Smooth muscle cell (in vitro differentiated cells): ENCODE measurements around the gene IMMP1L. TPM values are rescaled to one million over a fixed set of nuclear protein-coding genes. Genes with fewer than 3 reads are reported as not detected.

Experiments
- DNase-seq: peaks from one replicate; lab custom pipeline; 2025; ENCODE audit not compliant: unreplicated experiment; lab: John Stamatoyannopoulos, UW
- H2AFZ ChIP-seq: fragments of 200-600 bp; sonication (generic); 2 replicates; pipeline ENCODE4 v1.6.0; 2016; ENCODE audit warnings: antibody characterized with exemption, low read depth, mild to moderate bottlenecking
- H3F3A ChIP-seq: fragments of 200-600 bp; sonication (generic); 2 replicates; pipeline ENCODE4 v1.6.0; 2017; ENCODE audit warnings: antibody characterized with exemption, low read depth
- H3K27ac ChIP-seq: fragments of 200-600 bp; sonication (generic); 2 replicates; pipeline ENCODE4 v1.5.1; 2016; ENCODE audit warnings: low read depth, mild to moderate bottlenecking
- H3K27me3 ChIP-seq: fragments of 200-600 bp; sonication (generic); 2 replicates; pipeline ENCODE4 v1.6.1; 2016; ENCODE audit warnings: low read depth, mild to moderate bottlenecking
- H3K36me3 ChIP-seq: fragments of 200-600 bp; sonication (generic); 2 replicates; pipeline ENCODE4 v1.5.1; 2016; ENCODE audit warnings: low read depth
- H3K4me1 ChIP-seq: fragments of 200-600 bp; sonication (generic); 2 replicates; pipeline ENCODE4 v1.5.1; 2016; ENCODE audit warnings: low read depth
- H3K4me2 ChIP-seq: fragments of 200-600 bp; sonication (generic); 2 replicates; pipeline ENCODE4 v1.6.0; 2016; ENCODE audit warnings: mild to moderate bottlenecking
- H3K4me3 ChIP-seq: fragments of 200-600 bp; sonication (generic); 2 replicates; pipeline ENCODE4 v1.5.1; 2016; ENCODE audit warnings: mild to moderate bottlenecking
- H3K79me2 ChIP-seq: fragments of 200-600 bp; sonication (generic); 2 replicates; pipeline ENCODE4 v1.6.0; 2016; ENCODE audit warnings: low read depth, mild to moderate bottlenecking
- H3K9ac ChIP-seq: fragments of 200-600 bp; sonication (generic); 2 replicates; pipeline ENCODE4 v1.6.0; 2016; ENCODE audit warnings: low read depth
- H3K9me3 ChIP-seq: fragments of 200-600 bp; sonication (generic); replicated peaks from 2 replicates; pipeline ENCODE4 v1.5.1; 2016; ENCODE audit warnings: low read depth
- H4K20me1 ChIP-seq: fragments of 200-600 bp; sonication (generic); 2 replicates; pipeline ENCODE4 v1.6.0; 2016; ENCODE audit warnings: low read depth
- WGBS: methylation state at CpG from one replicate; pipeline ENCODE4 v1.1.7; 2016; ENCODE audit warnings: low lambda C conversion rate; 5-methylcytosine and 5-hydroxymethylcytosine counted together
- polyA plus RNA-seq: library from polyadenylated mRNA; unstranded; fragments of >200 nt; fragmentation: Nextera tagmentation; extraction: Ambion mirVana; gene quantifications from 2 replicates; pipeline ENCODE4 v1.2.1, GENCODE V29; 2016
- total RNA-seq: library from RNA; depleted of rRNA; stranded (reverse); fragments of >200 nt; gene quantifications from 2 replicates; pipeline ENCODE4 v1.2.3, GENCODE V29; 2014
- TF ChIP-seq, protein P1 (sequence below): fragments of 200-600 bp; sonication (generic); IDR thresholded peaks from 2 replicates; pipeline ENCODE4 v1.5.1; 2017; ENCODE audit warnings: borderline replicate concordance, mild to moderate bottlenecking, antibody characterized with exemption; ENCODE audit not compliant: insufficient read depth, poor library complexity, severe bottlenecking

The IMMP1L gene
- total and polyA plus RNA-seq, 2 experiments from 2014 or later: 11.8 to 32.2 TPM

DNA sequence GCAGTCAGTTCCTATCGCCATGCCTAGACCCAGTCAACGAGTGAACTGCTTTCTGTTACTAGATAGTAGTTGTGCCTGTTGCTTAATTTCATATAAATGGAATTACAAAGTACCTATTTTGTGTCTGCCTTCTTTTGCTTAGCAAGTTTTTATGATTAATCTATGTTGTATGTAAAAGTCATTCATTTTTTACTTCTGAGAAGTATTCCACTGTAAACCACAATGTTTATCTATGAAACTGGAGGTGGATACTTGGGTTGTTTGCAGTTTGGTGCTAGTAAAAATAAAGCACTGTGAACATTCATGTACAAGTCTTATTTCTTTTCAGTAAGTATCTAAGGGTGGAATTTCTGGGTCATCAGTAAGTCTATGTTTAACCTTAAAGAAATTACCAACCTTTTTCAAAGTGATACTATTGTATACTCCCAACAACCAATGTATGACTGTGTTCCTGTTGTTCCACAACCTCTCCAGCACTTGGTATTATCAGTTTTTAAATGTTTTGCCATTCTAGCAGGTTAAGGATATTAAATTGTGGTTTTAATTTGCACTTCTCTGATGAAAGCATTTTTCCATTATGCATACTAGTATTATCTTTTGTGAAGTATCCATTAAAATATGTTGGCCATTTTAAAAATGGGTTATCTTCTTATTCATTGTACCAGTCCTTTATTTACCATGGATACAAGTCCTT lies 71.5 kb downstream of the IMMP1L start:
- Histone ChIP-seq H3K27me3 (no peaks in the 10 kb centered on the region), H3K79me2 (no peaks in the 10 kb centered on the region), H3K9me3 (no peaks in the 10 kb centered on the region), H3K9ac (no peak overlapping the region), H3F3A (no peaks in the 10 kb centered on the region), H2AFZ (no peak overlapping the region), H3K27ac (no peak overlapping the region), H3K4me1 (peaks cover 28% of the 10 kb centered on the region), H3K36me3 (no peaks in the 10 kb centered on the region), H3K4me2 (no peak overlapping the region), H3K4me3 (no peak overlapping the region), H4K20me1 (no peaks in the 10 kb centered on the region)
- TF ChIP-seq, protein P1, sequence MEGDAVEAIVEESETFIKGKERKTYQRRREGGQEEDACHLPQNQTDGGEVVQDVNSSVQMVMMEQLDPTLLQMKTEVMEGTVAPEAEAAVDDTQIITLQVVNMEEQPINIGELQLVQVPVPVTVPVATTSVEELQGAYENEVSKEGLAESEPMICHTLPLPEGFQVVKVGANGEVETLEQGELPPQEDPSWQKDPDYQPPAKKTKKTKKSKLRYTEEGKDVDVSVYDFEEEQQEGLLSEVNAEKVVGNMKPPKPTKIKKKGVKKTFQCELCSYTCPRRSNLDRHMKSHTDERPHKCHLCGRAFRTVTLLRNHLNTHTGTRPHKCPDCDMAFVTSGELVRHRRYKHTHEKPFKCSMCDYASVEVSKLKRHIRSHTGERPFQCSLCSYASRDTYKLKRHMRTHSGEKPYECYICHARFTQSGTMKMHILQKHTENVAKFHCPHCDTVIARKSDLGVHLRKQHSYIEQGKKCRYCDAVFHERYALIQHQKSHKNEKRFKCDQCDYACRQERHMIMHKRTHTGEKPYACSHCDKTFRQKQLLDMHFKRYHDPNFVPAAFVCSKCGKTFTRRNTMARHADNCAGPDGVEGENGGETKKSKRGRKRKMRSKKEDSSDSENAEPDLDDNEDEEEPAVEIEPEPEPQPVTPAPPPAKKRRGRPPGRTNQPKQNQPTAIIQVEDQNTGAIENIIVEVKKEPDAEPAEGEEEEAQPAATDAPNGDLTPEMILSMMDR: no peak
- no peak for DNase-seq
- WGBS: 93% methylated on average over 2 of the region's 2 CpGs

DNA sequence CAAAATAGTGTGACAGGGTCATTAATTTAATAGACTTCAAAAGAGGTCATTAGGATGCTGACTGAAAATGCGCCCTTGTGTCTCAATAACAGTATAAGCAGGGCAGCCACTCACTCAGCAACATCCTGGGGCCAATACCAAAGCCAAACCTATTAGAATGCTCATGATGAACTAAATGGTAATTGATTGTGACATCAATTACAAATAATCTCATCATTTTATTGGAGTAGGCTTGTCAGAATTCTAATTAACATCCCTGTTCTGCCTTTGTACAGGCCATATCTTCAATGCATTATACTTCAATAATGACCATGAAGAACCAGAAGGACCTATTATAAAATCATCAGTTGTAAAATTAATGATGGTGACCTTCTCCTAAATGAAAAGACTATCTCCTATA lies 75.6 kb downstream of the IMMP1L start:
- DNase-seq: no peak
- H3F3A ChIP-seq: no peaks in the 10 kb centered on the region
- no peak overlapping the region for H3K4me3 ChIP-seq
- no peak overlapping the region for H3K4me2 ChIP-seq
- no peaks in the 10 kb centered on the region for H3K36me3 ChIP-seq
- H4K20me1 ChIP-seq: no peaks in the 10 kb centered on the region
- H3K27me3 ChIP-seq: no peaks in the 10 kb centered on the region
- TF ChIP-seq, protein P1: no peak
- 97% methylated on average over 1 of the region's 1 CpG for WGBS
- H3K79me2 ChIP-seq: no peaks in the 10 kb centered on the region
- no peak overlapping the region for H2AFZ ChIP-seq
- H3K9me3 ChIP-seq: no peaks in the 10 kb centered on the region
- no peak overlapping the region for H3K27ac ChIP-seq
- H3K9ac ChIP-seq: no peak overlapping the region
- peaks cover 7% of the 10 kb centered on the region for H3K4me1 ChIP-seq

- TF ChIP-seq, protein P1: no peak
- H3F3A ChIP-seq: no peaks in the 10 kb centered on the region
Observed at GRCh38 chr11:31424652-31425051, 84.8 kb downstream of the IMMP1L start.

DNA sequence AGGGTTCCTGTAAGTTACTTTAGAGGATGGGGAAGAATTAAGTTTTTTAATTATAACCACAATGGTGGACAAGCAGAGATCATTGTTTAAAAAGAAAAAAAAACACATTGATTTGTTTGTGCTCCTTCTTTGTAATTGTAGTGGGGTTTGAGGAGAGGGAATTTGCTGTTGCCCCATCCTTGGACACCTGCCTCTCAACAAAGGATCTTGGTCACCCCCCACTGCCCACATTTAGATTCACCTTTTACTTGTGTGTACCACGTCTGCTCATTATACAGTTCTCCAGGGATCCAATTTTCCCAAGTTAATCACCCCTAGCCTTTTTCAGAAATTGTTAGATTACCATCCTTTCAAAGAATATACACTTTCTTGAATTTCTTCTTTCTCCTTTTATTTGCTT lies 86.7 kb downstream of the IMMP1L start:
- Histone ChIP-seq H2AFZ (no peak overlapping the region), H3K4me2 (no peak overlapping the region), H3K27ac (no peak overlapping the region), H3F3A (no peaks in the 10 kb centered on the region), H3K9ac (no peak overlapping the region), H3K4me1 (peaks cover 54% of the 10 kb centered on the region), H3K36me3 (no peaks in the 10 kb centered on the region), H3K79me2 (no peaks in the 10 kb centered on the region), H3K4me3 (no peak overlapping the region), H3K9me3 (no peaks in the 10 kb centered on the region), H4K20me1 (no peaks in the 10 kb centered on the region), H3K27me3 (no peaks in the 10 kb centered on the region)
- TF ChIP-seq, protein P1: no peak
- no peak for DNase-seq
- WGBS: 100% methylated on average over 1 of the region's 1 CpG

More at GRCh38 chr11:31424652-31425051, 84.8 kb downstream of the IMMP1L start:
- Histone ChIP-seq H3K4me1 (peaks cover 35% of the 10 kb centered on the region), H3K4me2 (no peak overlapping the region), H3K27ac (no peak overlapping the region), H3K4me3 (no peak overlapping the region), H3K9me3 (no peaks in the 10 kb centered on the region), H3K9ac (no peak overlapping the region), H3K79me2 (no peaks in the 10 kb centered on the region), H4K20me1 (no peaks in the 10 kb centered on the region), H3K36me3 (no peaks in the 10 kb centered on the region), H2AFZ (no peak overlapping the region), H3K27me3 (no peaks in the 10 kb centered on the region)
- no peak for DNase-seq
